ENCODE measurements around the gene GALNT2. TPM values are rescaled to one million over a fixed set of nuclear protein-coding genes. Genes with fewer than 3 reads are reported as not detected.

The GALNT2 gene
- total and polyA plus RNA-seq, 12 donors: 22.3 to 220 (median 85.7) TPM

GRCh38 chr1:230125141-230125540 is 58.1 kb downstream of the GALNT2 start:
- no peaks in the 10 kb centered on the region for H3K9me3 ChIP-seq (replicated peaks in 1 of 3)
- intact Hi-C loops (cut with DNase I): no loop called here
- 86 to 96% (median 92%) methylated on average over 6 of the region's 6 CpGs for WGBS, 4 donors
- no peaks in the 10 kb centered on the region for H3K27me3 ChIP-seq
- no peak for DNase-seq
- H3K4me3 ChIP-seq: no peak overlapping the region
- H3K27ac ChIP-seq: no peak overlapping the region
- peaks cover 0 to 14% of the 10 kb centered on the region in 2 donors for H3K4me1 ChIP-seq (replicated peaks in 1 of 2)
- H3K36me3 ChIP-seq (replicated peaks in 1 of 2): no peaks in the 10 kb centered on the region
- no peak for TF ChIP-seq POLR2A (IDR thresholded peaks at IDR 0.05)
- no peak for TF ChIP-seq CTCF (IDR thresholded peaks at IDR 0.05)

GRCh38 chr1:230125640-230126528 is 58.8 kb downstream of the GALNT2 start:
- no peaks in the 10 kb centered on the region for H3K36me3 ChIP-seq (replicated peaks in 1 of 2)
- WGBS, 4 donors: 82 to 84% (median 83%) methylated on average over 10 of the region's 10 CpGs
- H3K9me3 ChIP-seq (replicated peaks in 1 of 3): no peaks in the 10 kb centered on the region
- TF ChIP-seq POLR2A (IDR thresholded peaks at IDR 0.05) (no peak), CTCF (IDR thresholded peaks at IDR 0.05) (no peak)
- H3K4me3 ChIP-seq: no peak overlapping the region
- intact Hi-C loops (cut with DNase I): no loop called here
- no peak overlapping the region for H3K27ac ChIP-seq
- H3K27me3 ChIP-seq: no peaks in the 10 kb centered on the region
- no peak for DNase-seq
- peaks cover 0 to 14% of the 10 kb centered on the region in 2 donors for H3K4me1 ChIP-seq (replicated peaks in 1 of 2)

GRCh38 chr1:230126529-230127104 is 59.6 kb downstream of the GALNT2 start:
- TF ChIP-seq POLR2A (IDR thresholded peaks at IDR 0.05) (no peak), CTCF (IDR thresholded peaks at IDR 0.05) (no peak)
- Histone ChIP-seq H3K36me3 (replicated peaks in 1 of 2) (no peaks in the 10 kb centered on the region), H3K27ac (no peak overlapping the region), H3K4me1 (replicated peaks in 1 of 2) (peaks cover 0 to 14% of the 10 kb centered on the region in 2 donors), H3K9me3 (replicated peaks in 1 of 3) (no peaks in the 10 kb centered on the region), H3K27me3 (no peaks in the 10 kb centered on the region), H3K4me3 (no peak overlapping the region)
- 83 to 90% (median 84%) methylated on average over 15 to 16 of the region's 16 CpGs for WGBS, 4 donors
- DNase-seq: no peak
- intact Hi-C loops (cut with DNase I): no loop called here

GRCh38 chr1:230127105-230128054 is 60.3 kb downstream of the GALNT2 start:
- no peaks in the 10 kb centered on the region for H3K27me3 ChIP-seq
- WGBS, 4 donors: 87 to 94% (median 91%) methylated on average over 24 to 25 of the region's 25 CpGs
- H3K36me3 ChIP-seq (replicated peaks in 1 of 2): no peaks in the 10 kb centered on the region
- H3K4me3 ChIP-seq: no peak overlapping the region
- H3K27ac ChIP-seq: no peak overlapping the region
- TF ChIP-seq POLR2A (IDR thresholded peaks at IDR 0.05) (no peak), CTCF (IDR thresholded peaks at IDR 0.05) (no peak)
- H3K9me3 ChIP-seq (replicated peaks in 1 of 3): no peaks in the 10 kb centered on the region
- DNase-seq: no peak
- intact Hi-C loops (cut with DNase I): no loop called here
- H3K4me1 ChIP-seq (replicated peaks in 1 of 2): peaks cover 0 to 16% of the 10 kb centered on the region in 2 donors

All from adrenal gland (tissue), 12 donors.